IMR-90 (cell line): Measurements from ENCODE around the gene ETFA. TPM values are rescaled to one million over a fixed set of nuclear protein-coding genes. Genes with fewer than 3 reads are reported as not detected.

Source experiments
- ATAC-seq: fragments of 200-7000 bp; cut with Tn5 transposase; 2 replicates; pipeline ENCODE4 v1.9.1; 2020; ENCODE audit warnings: low read depth, mild to moderate bottlenecking, moderate library complexity
- BruUV-seq: library from RNA; stranded (reverse); fragments of 400-500 nt; replicated peaks from 2 replicates; lab custom pipeline; 2021; lab: Mats Ljungman, UMichigan
- CTCF ChIA-PET: fragments of 300-600 bp; formaldehyde crosslinking; extraction: SDS; loops from one replicate; lab custom pipeline; 2021; ENCODE audit warnings: antibody characterized with exemption; lab: Yijun Ruan, JAX
- POLR2A ChIA-PET: fragments of 300-600 bp; sonication (Branson Sonifier 250); formaldehyde crosslinking; loops from one replicate; lab custom pipeline; 2022; ENCODE audit warnings: antibody characterized with exemption; ENCODE audit not compliant: unreplicated experiment; lab: Charles Lee
- DNase-seq: peaks from one replicate; pipeline ENCODE4 v3.0.0; 2013
- H2AFZ ChIP-seq: replicated peaks from 2 replicates; pipeline ENCODE3; 2013; ENCODE audit warnings: low read length, mild to moderate bottlenecking; ENCODE audit not compliant: poor library complexity
- H2AK5ac ChIP-seq: 2 replicates; pipeline ENCODE4 v1.6.1; 2013; ENCODE audit warnings: low read depth, low read length, inconsistent platforms
- H2AK9ac ChIP-seq: replicated peaks from 2 replicates; pipeline ENCODE3; 2013; ENCODE audit warnings: mild to moderate bottlenecking, low read depth, low read length, moderate library complexity; ENCODE audit not compliant: poor library complexity
- H2BK120ac ChIP-seq: 2 replicates; pipeline ENCODE4 v1.6.1; 2013; ENCODE audit warnings: low read depth, low read length, inconsistent platforms
- H2BK15ac ChIP-seq: 3 replicates; pipeline ENCODE4 v1.6.1; 2013; ENCODE audit warnings: low read depth, low read length, inconsistent platforms
- H2BK20ac ChIP-seq: 2 replicates; pipeline ENCODE4 v1.6.1; 2013; ENCODE audit warnings: low read depth, mild to moderate bottlenecking, inconsistent platforms, low read length, moderate library complexity
- H2BK5ac ChIP-seq: 2 replicates; pipeline ENCODE4 v1.6.1; 2013; ENCODE audit warnings: mild to moderate bottlenecking, low read depth, low read length, inconsistent platforms; ENCODE audit not compliant: poor library complexity, severe bottlenecking
- H3K14ac ChIP-seq: replicated peaks from 2 replicates; pipeline ENCODE4 v1.6.1; 2013; ENCODE audit warnings: low read depth, low read length, inconsistent platforms
- H3K18ac ChIP-seq: 2 replicates; pipeline ENCODE4 v1.6.1; 2013; ENCODE audit warnings: low read depth, low read length, control low read depth
- H3K23ac ChIP-seq: 2 replicates; pipeline ENCODE4 v1.6.1; 2013; ENCODE audit warnings: low read depth, low read length, inconsistent platforms
- H3K27ac ChIP-seq: 2 replicates; pipeline ENCODE4 v1.5.1; 2013; ENCODE audit warnings: mild to moderate bottlenecking, control low read depth, low read length; ENCODE audit not compliant: insufficient read depth
- H3K27me3 ChIP-seq: 2 replicates; pipeline ENCODE4 v1.6.1; 2013; ENCODE audit warnings: low read length; ENCODE audit not compliant: control insufficient read depth, insufficient read depth
- H3K36me3 ChIP-seq: 2 replicates; pipeline ENCODE4 v1.6.1; 2013; ENCODE audit warnings: low read length, mixed read lengths; ENCODE audit not compliant: control insufficient read depth, insufficient read depth
- H3K4ac ChIP-seq: 2 replicates; pipeline ENCODE4 v1.6.1; 2013; ENCODE audit warnings: low read depth, low read length, inconsistent platforms
- H3K4me1 ChIP-seq: 2 replicates; pipeline ENCODE4 v1.6.1; 2013; ENCODE audit warnings: low read length, mixed read lengths; ENCODE audit not compliant: control insufficient read depth, insufficient read depth
- H3K4me2 ChIP-seq: 2 replicates; pipeline ENCODE4 v1.6.1; 2013; ENCODE audit warnings: low read depth, mild to moderate bottlenecking, control low read depth, low read length, moderate library complexity
- H3K4me3 ChIP-seq: 2 replicates; pipeline ENCODE4 v1.5.1; 2013; ENCODE audit warnings: low read depth, mild to moderate bottlenecking, control low read depth, low read length, moderate library complexity; ENCODE audit not compliant: insufficient read depth
- H3K56ac ChIP-seq: 2 replicates; pipeline ENCODE4 v1.6.1; 2013; ENCODE audit warnings: low read length, inconsistent platforms; ENCODE audit not compliant: insufficient read depth; ENCODE audit errors: extremely low read depth
- H3K79me1 ChIP-seq, 2 experiments: 2 replicates each; pipeline ENCODE4 v1.6.1; 2013; ENCODE audit warnings: low read length in 2 of 2, inconsistent platforms in 1 of 2, low read depth in 1 of 2
- H3K9ac ChIP-seq: 2 replicates; pipeline ENCODE4 v1.6.1; 2013; ENCODE audit warnings: low read depth, low read length, control low read depth
- H3K9me1 ChIP-seq: 2 replicates; pipeline ENCODE4 v1.6.1; 2013; ENCODE audit warnings: low read length, inconsistent platforms; ENCODE audit not compliant: insufficient read depth
- H3K9me3 ChIP-seq: 2 replicates; pipeline ENCODE4 v1.6.1; 2013; ENCODE audit warnings: low read length; ENCODE audit not compliant: control insufficient read depth, insufficient read depth
- H4K20me1 ChIP-seq: 2 replicates; pipeline ENCODE4 v1.6.1; 2013; ENCODE audit warnings: low read length, inconsistent platforms; ENCODE audit not compliant: insufficient read depth
- H4K5ac ChIP-seq: 2 replicates; pipeline ENCODE4 v1.6.1; 2013; ENCODE audit warnings: mild to moderate bottlenecking, low read depth, low read length, control low read depth
- H4K8ac ChIP-seq, 2 experiments: 2 replicates each; pipeline ENCODE4 v1.6.1; 2013; ENCODE audit warnings: low read depth in 2 of 2, low read length in 2 of 2, control low read depth in 1 of 2, inconsistent platforms in 1 of 2
- H4K91ac ChIP-seq: 2 replicates; pipeline ENCODE4 v1.6.1; 2013; ENCODE audit warnings: low read depth, low read length, inconsistent platforms; ENCODE audit not compliant: insufficient read depth
- BHLHE40 ChIP-seq: fragments of 150-350 bp; IDR thresholded peaks from 2 replicates; pipeline ENCODE4 v1.6.1; 2016; ENCODE audit warnings: mild to moderate bottlenecking, low read depth, low read length
- CEBPB ChIP-seq: IDR thresholded peaks from 2 replicates; pipeline ENCODE4 v1.6.1; 2012; ENCODE audit warnings: low read depth, low read length, improper control_type of control experiment
- CHD1 ChIP-seq: IDR thresholded peaks from 2 replicates; pipeline ENCODE4 v1.6.1; 2012; ENCODE audit warnings: low read depth, low read length, improper control_type of control experiment
- CTCF ChIP-seq: conservative IDR thresholded peaks from 2 replicates; pipeline ENCODE4 v1.5.1; 2012; ENCODE audit warnings: mild to moderate bottlenecking, low read depth, low read length, improper control_type of control experiment
- ELK1 ChIP-seq: fragments of 150-350 bp; IDR thresholded peaks from 2 replicates; pipeline ENCODE4 v1.6.1; 2016; ENCODE audit warnings: low read depth, mild to moderate bottlenecking, low read length, moderate library complexity, borderline replicate concordance
- FOS ChIP-seq: fragments of 150-350 bp; IDR thresholded peaks from 2 replicates; pipeline ENCODE4 v1.6.1; 2016; ENCODE audit warnings: low read depth, low read length
- MAFK ChIP-seq: IDR thresholded peaks from 2 replicates; pipeline ENCODE4 v1.6.1; 2012; ENCODE audit warnings: low read depth, low read length, improper control_type of control experiment
- MXI1 ChIP-seq: IDR thresholded peaks from 2 replicates; pipeline ENCODE4 v1.6.1; 2012; ENCODE audit warnings: low read depth, mild to moderate bottlenecking, low read length, moderate library complexity, borderline replicate concordance
- NFE2L2 ChIP-seq: fragments of 150-350 bp; IDR thresholded peaks from 2 replicates; pipeline ENCODE4 v1.6.1; 2016; ENCODE audit warnings: low read depth, mild to moderate bottlenecking, low read length
- POLR2A ChIP-seq: IDR thresholded peaks from 2 replicates; pipeline ENCODE4 v1.6.1; 2012; ENCODE audit warnings: mild to moderate bottlenecking, low read depth, low read length
- RAD21 ChIP-seq: IDR thresholded peaks from 2 replicates; pipeline ENCODE4 v1.6.1; 2012; ENCODE audit warnings: low read length, improper control_type of control experiment
- RCOR1 ChIP-seq: IDR thresholded peaks from 2 replicates; pipeline ENCODE4 v1.6.1; 2012; ENCODE audit warnings: mild to moderate bottlenecking, low read length, improper control_type of control experiment; ENCODE audit not compliant: insufficient replicate concordance
- RFX5 ChIP-seq: IDR thresholded peaks from 2 replicates; pipeline ENCODE4 v1.8.0; 2012; ENCODE audit warnings: low read depth, mild to moderate bottlenecking, low read length, moderate library complexity
- SMC3 ChIP-seq: fragments of 150-350 bp; IDR thresholded peaks from 2 replicates; pipeline ENCODE4 v1.6.1; 2016; ENCODE audit warnings: low read depth, mild to moderate bottlenecking, antibody characterized with exemption, low read length, moderate library complexity
- USF2 ChIP-seq: fragments of 150-350 bp; IDR thresholded peaks from 2 replicates; pipeline ENCODE4 v1.6.1; 2017; ENCODE audit warnings: mild to moderate bottlenecking, antibody characterized with exemption, low read length, low read depth
- WGBS, 2 experiments: methylation state at CpG; one replicate each; pipeline versions ENCODE4 v1.1.5 to v1.1.7; 2013; ENCODE audit warnings: missing lambda C conversion rate in 2 of 2; ENCODE audit not compliant: insufficient read length in 1 of 2; ENCODE audit errors: extremely low coverage in 2 of 2; 5-methylcytosine and 5-hydroxymethylcytosine counted together
- dilution Hi-C: fragments of 300-500 bp; cut with HindIII; formaldehyde crosslinking; loops from one replicate; pipeline ENCODE4 v1.14.3; 2018; ENCODE audit warnings: low sequenced_read_pairs; ENCODE audit not compliant: unreplicated experiment
- in situ Hi-C: fragments of 300-500 bp; cut with MboI; formaldehyde crosslinking; loops from 3 replicates; pipeline ENCODE4 v1.14.3; 2019; ENCODE audit warnings: low sequenced_read_pairs, inconsistent platforms, mixed read lengths
- intact Hi-C: fragments of 100-400 bp; cut with micrococcal nuclease; formaldehyde crosslinking; loops from 2 replicates; pipeline ENCODE4 v1.10.0; 2022
- polyA plus RNA-seq, 3 experiments: library from polyadenylated mRNA; depleted of rRNA; stranded (reverse); fragments of >200 nt; gene quantifications; 2 replicates each; pipeline ENCODE4 v1.2.3, GENCODE V29; 2012; ENCODE audit warnings: low replicate concordance in 1 of 3
- total RNA-seq: library from RNA; depleted of rRNA; stranded (reverse); fragments of >200 nt; gene quantifications from 2 replicates; pipeline ENCODE4 v1.2.3, GENCODE V29; 2012

The ETFA gene
- total and polyA plus RNA-seq, 2 of the 4 experiments (the other 2 are of a cell fraction): 115 to 172 TPM

- Histone ChIP-seq H2AK9ac (no peak overlapping the region), H4K20me1 (peaks cover 10% of the 10 kb centered on the region), H2AFZ (peak overlapping the region; percentile 67), H3K23ac (no peak overlapping the region), H4K5ac (peak overlapping the region; percentile 50; the same call in 1 of the 2 replicates), H2BK20ac (peak overlapping the region; percentile 53; the same call in 1 of the 2 replicates), H3K9me1 (peaks cover 29% of the 10 kb centered on the region), H3K18ac (peak overlapping the region; percentile 72; the same call in 1 of the 2 replicates), H3K4me2 (no peak overlapping the region), H2AK5ac (peak overlapping the region; percentile 54; the same call in 1 of the 2 replicates), H4K8ac (peak overlapping the region in 1 of 2 experiments; percentile 89; a peak in 1 of 4 replicates), H3K4ac (peak overlapping the region; percentile 83), H3K27ac (no peak overlapping the region), H2BK5ac (peak overlapping the region; percentile 64), H3K4me1 (peaks cover 25% of the 10 kb centered on the region), H3K56ac (no peak overlapping the region), H3K27me3 (no peaks in the 10 kb centered on the region), H2BK15ac (peak overlapping the region; percentile 51; the same call in 1 of the 3 replicates), H3K79me1 (0 out of 4 replicates have a peak, but pooled peaks cover 0 to 4% of the 10 kb centered on the region in 2 experiments), H3K9me3 (no peaks in the 10 kb centered on the region), H4K91ac (peak overlapping the region; percentile 44), H3K36me3 (no peaks in the 10 kb centered on the region), H3K14ac (peak overlapping the region; percentile 74), H3K9ac (no peak overlapping the region), H2BK120ac (peak overlapping the region; percentile 78), H3K4me3 (no peak overlapping the region)
- DNase-seq: no peak
- ChIA-PET CTCF (no interaction called here), POLR2A (no interaction called here)
- intact Hi-C loops (no loop called here), in situ Hi-C loops (loop anchor here (5.0 to 10.0 kb wide), 2 partner anchors 134 to 666 kb away; no protein-coding TSS in a partner anchor), dilution Hi-C loops (no loop called here)
- no peak for ATAC-seq
- 67% methylated on average over 2 of the region's 6 CpGs; no CpG with 5 or more reads in 1 of the 2 experiments for WGBS, 2 experiments
- no TSS peak for BruUV-seq
- TF ChIP-seq CTCF (no peak), BHLHE40 (no peak), SMC3 (no peak), RFX5 (no peak), POLR2A (no peak), CHD1 (no peak), RAD21 (no peak), ELK1 (no peak), MXI1 (no peak), MAFK (no peak), CEBPB (no peak), FOS (no peak), NFE2L2 (no peak), USF2 (no peak), RCOR1 (no peak)
Observed at GRCh38 chr15:76198456-76199105, 112.7 kb downstream of the ETFA start.
